Erythroblast (primary cell): ENCODE results near the gene MLNR.

Source experiments
- GATA1 ChIP-seq: IDR thresholded peaks from 2 replicates; pipeline ENCODE4 v1.6.1; 2011; ENCODE audit warnings: low read depth, mild to moderate bottlenecking, control low read depth, low read length, moderate library complexity
- POLR2A ChIP-seq: IDR thresholded peaks from 2 replicates; pipeline ENCODE4 v1.6.1; 2011; ENCODE audit warnings: mild to moderate bottlenecking, low read length

DNA sequence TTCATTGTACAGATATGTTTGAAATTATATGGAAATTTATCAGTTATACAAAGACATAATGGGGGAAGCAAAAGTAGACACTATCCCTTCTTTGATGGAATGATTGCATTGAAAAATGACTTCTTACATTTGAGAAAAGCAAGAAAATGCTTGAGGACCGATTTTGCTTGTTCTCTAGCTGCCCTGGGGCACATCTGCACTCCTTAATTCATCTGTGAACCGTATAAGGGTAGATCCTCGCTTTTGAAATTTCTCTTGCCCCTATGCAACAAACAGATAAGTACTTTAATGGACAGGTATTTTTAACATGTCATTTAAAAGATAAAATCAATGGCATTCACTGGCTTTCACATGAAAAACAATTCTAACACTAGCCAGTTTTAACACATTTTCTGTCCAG lies 13.5 kb upstream of the MLNR start:
- no peak for TF ChIP-seq POLR2A
- TF ChIP-seq GATA1, result no peak
